ENCODE results near the gene ATXN3. TPM values are rescaled to one million over a fixed set of nuclear protein-coding genes. Genes with fewer than 3 reads are reported as not detected.

Gene ATXN3
- total and polyA plus RNA-seq, 2 of the 13 experiments (the other 11 are each of a cell fraction or from before 2014, with no cell fraction given), result 14.9 to 17.3 TPM

- peak; percentile 79 for TF ChIP-seq ZFY (CRISPR knock-in tag; IDR thresholded peaks at IDR 0.05)
- peak; percentile 61; the same call in 1 of the 2 replicates for TF ChIP-seq POLR2AphosphoS5 (IDR thresholded peaks at IDR 0.05; ENCODE audit: low read depth, low read length)
- TF ChIP-seq MLX (CRISPR knock-in tag; IDR thresholded peaks at IDR 0.05), result no peak
- TF ChIP-seq ZBED4 (CRISPR knock-in tag; IDR thresholded peaks at IDR 0.05; ENCODE audit: borderline replicate concordance), result no peak
- 0 out of 2 replicates have a peak, but pooled peaks have one; percentile 61 for TF ChIP-seq AFF4 (CRISPR knock-in tag; IDR thresholded peaks at IDR 0.05)
- peak; percentile 47; the same call in 1 of the 2 replicates for TF ChIP-seq ATF7-NPFF (CRISPR knock-in tag; IDR thresholded peaks at IDR 0.05; ENCODE audit: low read depth)
- TF ChIP-seq ZHX2 (IDR thresholded peaks at IDR 0.05; ENCODE audit: low read depth), result no peak
- TF ChIP-seq ZHX2 (CRISPR knock-in tag; IDR thresholded peaks at IDR 0.05; ENCODE audit: borderline replicate concordance), result peak; percentile 51; the same call in 1 of the 2 replicates
- 0 out of 2 replicates have a peak, but pooled peaks have one; percentile 8 for TF ChIP-seq HDAC2 (CRISPR knock-in tag; IDR thresholded peaks at IDR 0.05)
- TF ChIP-seq ZSCAN20 (CRISPR knock-in tag; IDR thresholded peaks at IDR 0.05; ENCODE audit: borderline replicate concordance), result peak; percentile 64; the same call in 1 of the 2 replicates
- no peak for TF ChIP-seq TBP (CRISPR knock-in tag; IDR thresholded peaks at IDR 0.05)
- TF ChIP-seq ZSCAN22 (CRISPR knock-in tag; IDR thresholded peaks at IDR 0.05), result no peak
- TF ChIP-seq ZNF781 (CRISPR knock-in tag; IDR thresholded peaks at IDR 0.05; ENCODE audit: borderline replicate concordance, not compliant biosample characterization), result peak; percentile 92
- no peak for TF ChIP-seq EZH2 (conservative IDR thresholded peaks at IDR 0.05; ENCODE audit: low read depth, low read length)
Measured at GRCh38 chr14:92121670-92122350, 15.4 kb upstream of the ATXN3 start, which contains the start of the genes CPSF2 and NDUFB1 (continued).

Measured in HepG2 (cell line).